ACHN (cell line): ENCODE data around the gene SNTA1.
A peak's percentile ranks its signal among the peaks of the same experiment; 100 is the strongest.
"Not testable (repeated sequence)": the region's sequence is repeated elsewhere in the genome, so short reads cannot be mapped to it uniquely, and the experiment has no call there.

ENCODE experiments used
- DNase-seq: peaks from one replicate; pipeline ENCODE4 v3.0.0-alpha.2; 2015
- in situ Hi-C: cut with HindIII; loops from 2 replicates; pipeline ENCODE4 v1.10.0; 2017; ENCODE audit warnings: low sequenced_read_pairs, low pct_ligation_motif_present, low pct_unique_long_range_greater_than_20kb

The SNTA1 gene

DNA sequence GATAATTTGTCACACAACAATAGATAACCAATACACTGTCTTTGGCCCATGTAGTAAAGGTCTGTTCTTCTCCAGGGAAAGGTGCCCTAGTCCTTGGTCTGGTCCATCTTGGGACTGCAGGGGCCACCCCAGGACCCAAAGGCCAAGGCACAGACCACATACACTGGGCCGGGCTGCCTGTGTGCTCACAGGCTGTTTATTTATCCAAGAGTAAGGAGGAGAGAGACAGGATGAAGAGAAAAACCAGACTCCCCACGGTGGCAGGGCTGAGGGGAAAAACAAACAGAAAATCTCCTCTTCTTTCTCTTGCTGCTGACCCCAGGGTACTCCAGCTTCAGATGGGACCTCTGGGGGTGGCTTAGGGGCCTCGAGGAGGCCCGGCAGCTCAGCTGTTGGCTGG, 35.8 kb downstream of the SNTA1 start:
- in situ Hi-C loops = no loop called here
- no peak for DNase-seq

DNA sequence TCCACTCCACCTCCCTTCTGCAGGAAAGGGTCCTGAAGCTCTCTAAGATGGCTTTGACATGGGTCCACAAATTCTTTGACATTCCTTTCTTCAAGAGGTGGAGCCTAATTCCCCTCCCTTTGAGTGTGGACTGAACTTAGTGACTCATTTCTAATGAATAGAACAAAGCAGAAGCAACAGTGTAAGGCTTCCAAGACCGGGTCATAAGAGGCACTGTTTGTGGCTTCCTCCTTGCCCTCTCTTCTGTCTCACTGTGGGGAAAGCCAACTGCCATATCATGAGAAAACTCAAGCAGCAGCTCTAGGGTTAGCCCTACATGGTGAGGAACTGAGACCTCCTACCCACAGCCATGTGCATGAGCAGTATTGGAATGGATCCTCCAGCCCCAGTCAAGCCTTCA, 36.3 kb downstream of the SNTA1 start:
- in situ Hi-C loops = no loop called here
- DNase-seq = no peak

DNA sequence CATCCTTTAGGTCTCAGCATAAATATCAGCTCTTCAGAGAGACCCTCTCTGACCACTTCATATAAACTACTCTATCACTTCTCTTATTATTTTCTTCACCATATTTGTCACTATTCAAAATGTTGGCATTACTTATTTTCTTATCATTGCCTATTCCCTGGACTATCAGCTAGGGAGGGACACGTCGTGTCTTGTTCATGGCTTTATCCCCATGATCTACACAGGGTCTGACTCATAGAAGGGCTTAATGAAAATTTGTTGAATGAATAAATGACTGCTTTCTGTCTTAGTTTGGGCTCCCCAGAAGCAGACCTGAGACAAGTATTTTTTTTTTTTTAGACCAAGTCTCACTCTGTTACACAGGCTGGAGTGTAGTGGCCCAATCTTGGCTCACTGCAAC, 39.3 kb downstream of the SNTA1 start:
- in situ Hi-C loops = no loop called here
- DNase-seq = no peak

DNA sequence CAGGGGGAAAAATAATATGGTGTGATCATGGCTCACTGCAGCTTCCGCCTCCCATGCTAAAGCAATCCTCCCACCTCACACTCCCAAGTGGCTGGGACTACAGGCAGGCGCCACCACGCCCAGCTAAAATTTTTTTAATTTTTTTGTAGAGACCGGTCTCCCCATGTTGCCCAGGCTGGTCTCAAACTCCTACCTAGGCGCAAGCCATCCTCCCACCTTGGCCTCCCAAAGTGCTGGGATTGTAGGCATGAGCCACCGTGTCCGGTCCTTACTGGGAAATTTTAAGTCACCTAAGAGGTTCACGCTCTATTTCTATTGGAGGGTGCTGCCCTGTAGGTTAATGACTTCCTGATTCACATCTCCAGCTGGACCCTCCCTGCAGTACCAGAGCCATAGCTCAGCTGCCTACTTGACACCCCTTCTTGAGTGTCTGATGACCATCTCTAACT, 41.6 kb downstream of the SNTA1 start:
- DNase-seq = no peak
- in situ Hi-C loops = no loop called here

DNA sequence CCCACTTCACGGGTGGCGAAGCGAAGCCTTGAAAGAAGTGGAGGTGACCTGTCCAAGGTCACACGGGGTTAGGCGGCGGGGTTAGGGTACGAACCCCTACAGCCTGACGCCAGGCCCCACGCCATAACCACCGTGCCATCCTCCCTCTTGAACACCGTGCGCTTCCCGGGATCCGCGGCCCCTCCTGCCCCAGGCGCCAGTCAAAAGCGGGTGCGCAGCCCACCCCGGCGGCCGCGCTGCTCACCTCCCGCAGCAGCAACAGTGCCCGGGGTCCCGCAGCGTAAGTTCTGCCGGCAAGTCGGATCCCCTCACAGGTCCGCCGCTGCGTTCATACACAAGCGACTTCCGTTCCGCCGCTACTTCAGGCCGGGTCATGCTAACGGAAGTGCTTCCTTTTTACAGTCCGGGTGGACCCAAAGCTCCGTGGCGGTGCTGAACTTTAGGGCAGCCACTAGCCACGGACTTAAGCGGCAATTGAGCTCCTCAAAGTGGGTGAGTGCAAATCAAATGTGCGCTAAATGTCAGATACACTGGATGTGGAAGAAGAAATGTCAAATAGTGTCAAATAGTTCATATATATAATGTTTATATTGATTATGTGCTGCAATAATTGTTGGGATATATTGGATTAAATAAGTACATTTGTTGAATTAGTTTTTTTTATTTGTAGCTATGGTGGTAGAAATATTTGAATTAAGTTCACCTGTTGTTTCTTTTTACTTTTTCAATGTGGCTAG, 42.2 kb downstream of the SNTA1 start, which contains the start of gene CDK5RAP1:
Gene CDK5RAP1 (minus strand): TSS at position 336 of the 737 bp plus-strand sequence. CDS start 4,455 bp downstream, outside the sequence.
- in situ Hi-C loops = no loop called here
- DNase-seq = peak; percentile 88

DNA sequence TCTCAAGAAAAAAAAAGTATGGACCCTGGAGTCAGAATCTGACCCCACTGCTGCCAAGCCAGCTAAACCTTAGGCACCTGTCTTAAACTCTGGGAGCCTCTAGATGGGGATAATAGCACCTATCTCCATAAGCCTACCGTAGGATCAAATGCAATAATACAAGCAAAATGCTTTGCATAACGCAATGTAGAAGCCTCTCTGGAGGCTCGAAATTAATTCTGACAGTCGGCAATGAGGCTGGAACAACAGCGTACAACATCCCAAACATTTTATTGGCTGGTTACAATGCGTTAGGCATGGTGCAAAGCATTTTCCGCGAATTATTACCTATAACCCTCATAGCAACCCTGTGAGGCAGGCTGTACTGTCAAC, 42.8 kb downstream of the SNTA1 start:
- in situ Hi-C loops = no loop called here
- peak; percentile 36 for DNase-seq

DNA sequence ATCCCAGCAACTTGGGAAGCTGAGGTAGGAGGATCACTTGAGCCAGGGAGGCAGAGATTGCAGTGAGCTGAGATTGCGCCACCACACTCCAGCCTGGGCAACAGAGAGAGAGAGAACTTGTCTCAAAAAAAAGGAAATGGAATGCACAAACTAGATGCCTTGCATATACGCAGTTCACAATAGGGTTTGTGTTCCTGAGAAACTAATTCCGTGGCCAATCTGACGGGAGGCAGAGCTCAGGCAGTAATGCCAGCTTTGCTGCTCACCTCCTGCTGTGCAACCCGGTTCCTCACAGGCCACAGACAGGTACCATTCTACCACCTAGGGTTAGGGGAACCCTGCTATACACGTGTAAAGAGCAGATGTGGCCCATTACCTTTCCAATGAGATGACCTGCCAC, 43.6 kb downstream of the SNTA1 start:
- in situ Hi-C loops = no loop called here
- no peak for DNase-seq

DNA sequence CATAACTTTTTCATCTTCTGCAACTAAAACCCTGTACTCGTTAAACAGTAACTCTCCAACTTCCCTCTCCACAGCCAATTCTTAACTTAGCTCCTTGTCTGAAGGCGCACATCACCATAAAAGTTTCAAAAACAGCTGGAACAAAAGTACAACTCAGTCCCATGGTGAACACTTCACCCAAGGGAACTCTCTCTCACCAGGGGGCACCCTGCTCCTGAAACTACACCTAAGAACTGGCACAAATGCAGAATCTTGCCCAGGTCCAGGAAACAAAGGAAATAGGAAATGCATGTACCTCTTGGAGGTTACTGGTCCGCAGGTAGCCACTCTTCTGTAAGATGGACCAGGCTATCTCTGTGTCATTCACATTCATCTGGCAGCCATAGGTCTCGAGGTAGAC, 48.8 kb downstream of the SNTA1 start:
- DNase-seq = no peak
- in situ Hi-C loops = no loop called here

DNA sequence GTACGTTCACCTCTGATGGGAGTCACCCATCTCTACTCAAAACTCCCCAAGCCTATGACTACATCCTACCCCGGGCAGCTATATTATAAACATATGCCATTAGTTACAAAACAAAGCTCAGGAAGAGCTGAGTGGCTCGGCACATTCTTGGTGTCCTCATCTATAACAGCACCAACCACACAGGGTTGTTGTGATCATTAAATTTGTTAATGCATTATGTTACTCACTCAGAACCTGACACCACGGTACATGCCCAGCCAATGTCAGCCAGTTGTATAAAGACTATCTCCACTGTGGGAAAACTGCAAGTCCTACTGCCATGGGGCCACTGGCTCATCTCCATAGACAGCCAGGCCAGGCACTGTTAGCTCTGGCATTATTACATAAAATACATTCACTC, 50.0 kb downstream of the SNTA1 start:
- DNase-seq = no peak
- in situ Hi-C loops = no loop called here

DNA sequence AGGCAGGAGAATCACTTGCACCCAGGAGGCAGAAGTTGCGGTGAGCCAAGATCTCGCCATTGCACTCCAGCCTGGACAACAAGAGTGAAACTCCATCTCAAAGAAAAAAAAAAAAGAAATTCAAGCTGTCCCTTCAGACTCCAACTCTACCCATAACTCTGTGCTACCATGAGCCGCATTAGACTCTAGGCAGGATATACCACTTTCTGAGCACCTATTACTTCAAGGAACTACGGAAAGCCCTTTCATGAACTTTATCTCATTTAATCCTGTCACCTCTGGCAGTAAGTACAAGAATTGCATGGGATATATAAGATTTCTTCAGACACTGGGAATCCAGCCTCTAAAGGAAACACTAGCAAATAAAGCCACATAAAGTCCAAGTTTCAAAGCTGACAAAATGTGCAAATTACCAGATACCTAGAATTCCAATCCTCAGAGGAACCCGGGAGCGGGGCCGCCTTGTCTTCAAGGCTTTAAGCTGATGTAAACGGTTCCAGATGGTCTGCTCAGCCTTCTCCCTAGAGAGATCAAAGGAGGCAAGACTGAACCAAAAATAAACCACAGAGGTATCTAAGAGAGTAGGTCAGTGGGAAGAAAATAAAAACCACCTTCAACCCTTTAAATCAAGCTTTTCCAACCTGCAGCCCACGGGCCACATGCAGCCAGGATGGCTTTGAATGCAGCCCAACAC, 51.7 kb downstream of the SNTA1 start:
- in situ Hi-C loops = no loop called here
- DNase-seq = no peak

DNA sequence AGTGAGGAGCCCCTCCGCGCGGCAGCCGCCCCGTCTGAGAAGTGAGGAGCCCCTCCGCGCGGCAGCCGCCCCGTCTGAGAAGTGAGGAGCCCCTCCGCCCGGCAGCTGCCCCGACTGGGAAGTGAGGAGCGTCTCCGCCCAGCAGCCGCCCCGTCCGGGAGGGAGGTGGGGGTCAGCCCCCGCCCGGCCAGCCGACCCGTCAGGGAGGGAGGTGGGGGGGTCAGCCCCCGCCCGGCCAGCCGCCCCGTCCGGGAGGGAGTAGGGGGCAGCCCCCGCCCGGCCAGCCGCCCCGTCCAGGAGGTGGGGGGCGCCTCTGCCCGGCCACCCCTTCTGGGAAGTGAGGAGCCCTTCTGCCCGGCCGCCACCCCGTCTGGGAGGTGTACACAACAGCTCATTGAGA, 54.2 kb downstream of the SNTA1 start:
- DNase-seq, in situ Hi-C loops: not testable (repeated sequence)

DNA sequence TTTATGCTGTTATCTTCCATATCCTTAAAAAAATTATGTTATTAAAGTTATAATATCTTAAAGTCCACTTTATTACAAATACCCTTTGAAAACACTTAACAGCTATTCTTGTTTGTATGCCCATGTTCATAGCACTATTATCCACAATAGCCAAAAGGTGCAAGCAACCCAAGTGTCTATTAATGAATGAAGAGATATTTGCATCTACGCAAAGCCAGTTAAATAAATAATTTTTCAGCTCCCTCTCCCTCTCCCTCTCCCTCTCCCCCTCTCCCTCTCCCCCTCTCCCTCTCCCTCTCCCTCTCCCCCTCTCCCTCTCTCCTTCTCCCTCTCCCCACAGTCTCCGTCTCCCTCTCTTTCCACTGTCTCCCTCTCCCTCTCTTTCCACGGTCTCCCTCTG, 55.3 kb downstream of the SNTA1 start:
- in situ Hi-C loops = no loop called here
- no peak for DNase-seq

DNA sequence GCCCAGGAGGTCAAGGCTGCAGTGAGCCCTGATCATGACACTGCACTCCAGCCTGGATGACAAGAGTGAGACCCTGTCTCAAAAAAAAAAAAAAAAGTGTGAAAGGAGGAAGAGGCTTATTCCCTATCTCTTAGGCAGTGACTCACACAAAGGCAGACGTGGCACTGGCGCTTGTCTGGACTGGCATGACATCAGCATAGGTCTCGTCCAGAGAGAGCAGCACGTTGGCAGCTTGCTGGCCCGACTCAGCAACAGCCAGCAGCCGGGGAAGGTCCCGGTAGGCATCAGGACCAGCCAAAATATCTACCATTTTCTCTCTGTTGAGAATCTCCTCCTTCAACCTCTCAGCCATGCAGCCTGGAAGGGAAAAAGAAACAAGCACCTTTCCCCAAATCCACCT, 56.4 kb downstream of the SNTA1 start:
- in situ Hi-C loops = no loop called here
- peak; percentile 17 for DNase-seq

DNA sequence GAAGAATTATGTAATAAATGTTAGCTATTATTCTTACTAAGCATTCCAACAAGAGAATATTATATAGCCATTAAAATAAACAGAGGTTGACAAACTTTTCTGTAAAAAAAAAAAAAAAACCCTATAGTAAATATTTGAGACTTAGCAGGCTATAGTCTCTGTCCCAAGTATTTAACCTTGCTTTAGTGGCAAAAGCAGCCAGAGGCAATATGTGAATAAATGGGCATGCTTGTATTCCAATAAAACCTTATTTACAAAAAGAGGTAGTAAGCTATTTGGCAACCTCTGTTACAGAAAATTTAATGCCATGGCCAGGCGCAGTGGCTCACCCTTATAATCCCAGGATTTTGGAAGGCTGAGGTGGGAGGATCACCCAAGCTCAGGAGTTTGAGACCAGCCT, 56.9 kb downstream of the SNTA1 start:
- in situ Hi-C loops = no loop called here

DNA sequence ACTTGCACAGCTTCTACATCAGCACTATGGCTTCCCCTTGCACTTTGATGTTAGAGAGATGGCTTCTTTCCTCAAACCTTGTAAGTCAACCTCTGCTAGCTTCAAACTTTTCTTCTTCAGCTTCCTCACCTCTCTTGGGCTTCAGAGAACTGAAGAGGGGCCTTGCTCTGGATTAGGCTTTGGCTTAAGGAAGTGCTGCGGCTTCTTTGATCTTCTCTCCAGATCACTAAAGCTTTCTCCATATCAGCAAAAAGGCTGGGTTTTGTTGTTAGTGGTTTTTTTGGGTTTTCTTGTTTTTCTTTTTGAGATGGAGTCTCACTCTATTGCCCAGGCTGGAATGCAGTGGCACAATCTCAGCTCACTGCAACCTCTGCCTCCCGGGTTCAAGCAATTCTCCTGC, 66.2 kb downstream of the SNTA1 start:
- in situ Hi-C loops = no loop called here
- no peak for DNase-seq

More for the DNA sequence above, 56.9 kb downstream of the SNTA1 start:
- no peak for DNase-seq

DNA sequence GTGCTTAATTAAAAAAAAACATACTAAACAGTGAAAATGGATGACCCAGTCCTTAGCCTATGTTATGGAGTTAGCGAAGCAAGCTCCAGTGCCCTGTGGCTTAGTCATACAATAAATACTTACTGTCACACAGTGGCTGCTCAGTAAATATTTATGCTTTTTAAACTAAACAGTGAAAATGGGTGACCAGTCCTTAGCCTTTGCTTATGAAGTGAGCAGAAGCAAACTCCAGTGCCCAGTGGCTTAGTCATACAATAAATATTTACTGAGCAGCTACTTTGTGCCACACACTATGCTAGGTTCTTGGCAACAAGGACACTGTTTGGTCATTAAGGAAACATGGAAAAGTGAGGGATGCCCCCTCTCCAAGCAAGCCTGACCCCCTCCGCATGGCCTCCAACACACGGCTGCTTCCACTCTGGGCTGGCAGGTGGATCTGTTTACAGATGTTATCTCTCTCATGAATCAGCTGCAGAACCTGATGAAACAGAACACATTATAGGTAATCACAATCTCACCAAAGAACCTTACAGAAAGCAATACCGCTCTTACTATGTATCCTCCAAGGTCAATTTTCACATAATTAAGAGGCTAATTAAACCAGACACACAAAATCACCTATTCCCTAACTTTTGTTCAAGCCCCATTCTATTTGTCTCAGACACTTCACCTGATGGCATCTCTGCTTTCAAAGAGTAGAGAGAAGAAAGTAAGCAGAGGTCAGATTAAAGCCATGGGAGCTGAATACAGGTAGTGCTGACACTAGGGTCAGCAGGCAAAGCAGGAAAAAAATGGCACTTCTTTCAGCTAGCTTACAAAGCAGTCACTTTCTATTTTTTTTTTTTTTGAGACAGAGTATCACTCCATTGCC, 69.6 kb downstream of the SNTA1 start:
- in situ Hi-C loops = no loop called here
- DNase-seq = no peak

DNA sequence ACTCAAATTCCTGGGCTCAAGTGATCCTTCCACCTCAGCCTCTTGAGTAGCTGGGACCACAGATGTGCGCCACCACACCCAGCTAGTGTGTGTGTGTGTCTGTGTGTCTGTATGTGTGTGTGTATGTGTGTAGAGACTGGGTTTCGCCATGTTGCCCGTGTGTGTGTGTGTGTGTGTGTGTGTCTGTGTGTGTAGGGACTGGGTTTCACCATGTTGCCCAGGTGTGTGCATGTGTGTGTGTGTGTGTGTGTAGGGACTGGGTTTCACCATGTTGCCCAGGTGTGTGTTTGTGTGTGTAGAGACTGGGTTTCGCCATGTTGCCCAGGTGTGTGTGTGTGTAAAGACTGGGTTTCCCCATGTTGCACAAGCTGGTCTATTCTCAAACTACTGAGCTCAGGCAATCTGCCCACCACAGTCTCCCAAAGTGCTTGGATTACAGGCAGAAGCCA, 70.5 kb downstream of the SNTA1 start:
- peak; percentile 17 for DNase-seq
- in situ Hi-C loops = no loop called here

DNA sequence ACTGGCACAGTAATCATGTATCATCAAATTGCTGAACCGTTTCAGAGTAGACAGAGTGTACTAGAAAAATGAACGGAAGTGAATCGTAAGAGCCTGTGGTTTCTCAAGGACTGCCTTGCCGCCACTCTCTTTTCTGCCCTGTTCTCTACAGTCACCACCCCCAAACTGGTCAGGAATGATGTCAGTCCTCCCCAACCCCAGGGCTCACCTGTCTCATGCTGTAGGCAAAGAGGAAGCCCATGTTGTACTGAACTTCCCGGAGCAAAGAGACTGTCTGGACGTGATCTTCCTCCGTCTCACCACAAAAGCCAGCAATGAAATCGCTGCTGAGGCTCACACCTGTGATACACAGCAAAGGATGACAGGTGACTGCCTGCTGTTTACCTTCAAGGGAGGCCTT, 73.3 kb downstream of the SNTA1 start:
- in situ Hi-C loops = no loop called here
- DNase-seq = peak; percentile 38

DNA sequence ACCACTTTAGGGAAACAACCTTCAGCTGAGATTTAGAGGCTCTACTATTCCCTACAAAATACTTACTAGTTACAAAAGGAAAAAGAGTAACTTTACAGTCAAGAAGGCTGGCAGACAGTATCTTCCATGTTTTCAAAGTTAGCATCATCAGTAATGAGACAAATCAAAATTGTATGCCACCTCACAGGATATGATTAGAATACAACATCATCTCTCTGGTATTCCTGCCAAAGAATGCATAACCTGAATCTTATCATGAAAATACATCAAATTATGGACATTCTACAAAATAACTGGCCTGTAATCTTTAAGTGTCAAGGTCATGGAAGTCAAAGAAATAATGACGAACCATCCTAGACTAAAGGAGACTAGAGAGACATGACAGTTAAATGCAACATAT, 80.7 kb downstream of the SNTA1 start:
- DNase-seq = no peak
- in situ Hi-C loops = no loop called here
